GM18507 (cell line): ENCODE data around the gene SLC38A10.

Experiments
- DNase-seq: peaks from one replicate; pipeline ENCODE4 v3.0.0; 2011; ENCODE audit warnings: low read depth; ENCODE audit not compliant: insufficient read length; ENCODE audit errors: extremely low spot score
- FAIRE-seq: peaks from 2 replicates; lab custom pipeline; 2011; peaks lifted over from hg19 to GRCh38; lab: Jason Lieb, UNC

Gene SLC38A10

GRCh38 chr17:81221842-81222619 lies 73.1 kb downstream of the SLC38A10 start:
- no peak for DNase-seq
- no peak for FAIRE-seq

GRCh38 chr17:81221371-81221841 lies 73.7 kb downstream of the SLC38A10 start:
- DNase-seq: no peak
- FAIRE-seq: no peak

DNA sequence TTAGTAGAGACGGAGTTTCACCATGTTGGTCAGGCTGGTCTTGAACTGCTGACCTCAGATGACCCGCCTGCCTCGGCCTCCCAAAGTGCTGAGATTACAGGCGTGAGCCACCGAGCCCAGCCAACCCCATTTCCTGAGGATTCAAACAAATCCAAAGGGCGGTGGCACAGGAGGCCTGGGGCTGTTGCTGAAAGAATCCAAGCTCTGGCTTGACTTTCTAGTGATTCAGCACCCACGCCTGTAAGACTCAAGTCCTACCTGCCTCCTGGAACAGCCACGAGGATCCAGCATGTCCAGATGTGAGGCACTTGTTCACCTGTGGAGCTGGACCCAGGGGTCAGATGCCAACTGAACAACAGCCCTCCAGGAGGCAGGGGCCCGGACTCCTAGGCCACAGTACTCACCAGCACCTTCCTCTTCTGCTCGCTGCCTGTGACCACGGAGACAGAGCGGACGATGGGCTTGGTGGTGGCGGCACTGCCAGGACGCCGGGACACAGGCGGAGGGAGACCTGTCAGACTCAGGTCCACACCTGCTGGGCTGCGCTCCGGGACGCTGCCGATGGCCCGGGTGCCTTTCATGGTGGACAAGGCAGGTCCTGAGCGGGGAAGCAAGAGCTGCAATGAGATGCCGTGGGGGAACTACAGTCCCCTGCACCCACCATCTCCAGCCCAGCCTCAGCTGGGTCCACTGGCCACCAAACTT lies 75.5 kb downstream of the SLC38A10 start:
- no peak for DNase-seq
- no peak for FAIRE-seq

DNA sequence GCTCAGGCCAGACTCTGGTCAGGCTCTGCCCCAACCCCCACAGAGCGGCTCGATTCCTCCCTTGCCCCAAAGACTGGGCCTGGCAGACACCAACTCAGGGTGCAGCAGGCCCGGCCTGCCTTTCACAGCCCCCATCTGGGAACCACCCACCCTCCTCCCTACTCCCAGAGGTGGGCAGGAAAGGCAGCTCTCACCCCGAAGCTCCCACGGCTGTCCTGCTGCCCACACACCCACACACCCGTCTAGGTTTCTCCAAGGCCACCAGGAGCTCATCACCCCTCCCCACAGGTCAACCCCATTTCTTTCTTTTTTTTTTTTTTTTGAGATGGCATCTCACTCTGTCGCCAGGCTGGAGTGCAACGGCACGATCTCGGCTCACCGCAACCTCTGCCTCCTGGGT lies 76.1 kb downstream of the SLC38A10 start:
- FAIRE-seq: no peak
- DNase-seq: no peak

- FAIRE-seq (no peak), DNase-seq (no peak)
Measured at GRCh38 chr17:81218459-81218858, 76.6 kb downstream of the SLC38A10 start.

- FAIRE-seq (no peak), DNase-seq (no peak)
Measured at GRCh38 chr17:81217491-81217890, 77.6 kb downstream of the SLC38A10 start.

GRCh38 chr17:81213978-81214377 lies 81.1 kb downstream of the SLC38A10 start:
- FAIRE-seq: no peak

GRCh38 chr17:81212365-81212764 lies 82.7 kb downstream of the SLC38A10 start:
- DNase-seq (no peak), FAIRE-seq (no peak)

More at GRCh38 chr17:81213978-81214377, 81.1 kb downstream of the SLC38A10 start:
- no peak for DNase-seq

DNA sequence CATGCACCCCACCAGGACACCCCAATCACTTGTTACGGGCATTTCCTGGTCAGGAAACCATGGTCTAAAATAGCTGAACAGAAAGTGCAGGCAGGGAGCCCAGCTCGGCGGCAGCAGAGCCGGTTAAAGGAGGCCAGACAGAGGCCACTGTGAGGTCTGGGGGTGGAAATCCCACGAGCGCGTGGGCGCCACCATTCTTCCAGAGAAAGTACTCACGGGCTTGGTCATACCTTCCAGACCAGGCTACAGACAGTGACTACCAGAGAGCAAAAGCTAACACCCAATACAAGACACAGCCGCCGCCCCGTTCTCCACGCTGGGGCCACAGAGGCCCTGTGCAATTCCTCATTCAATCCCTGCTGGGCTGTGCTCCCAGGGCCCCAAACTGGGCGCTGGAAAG lies 84.2 kb downstream of the SLC38A10 start:
- no peak for FAIRE-seq
- DNase-seq: no peak

GRCh38 chr17:81210466-81210865 lies 84.6 kb downstream of the SLC38A10 start:
- FAIRE-seq (no peak), DNase-seq (no peak)

GRCh38 chr17:81209141-81209540 lies 86.0 kb downstream of the SLC38A10 start:
- no peak for FAIRE-seq
- DNase-seq: no peak

DNA sequence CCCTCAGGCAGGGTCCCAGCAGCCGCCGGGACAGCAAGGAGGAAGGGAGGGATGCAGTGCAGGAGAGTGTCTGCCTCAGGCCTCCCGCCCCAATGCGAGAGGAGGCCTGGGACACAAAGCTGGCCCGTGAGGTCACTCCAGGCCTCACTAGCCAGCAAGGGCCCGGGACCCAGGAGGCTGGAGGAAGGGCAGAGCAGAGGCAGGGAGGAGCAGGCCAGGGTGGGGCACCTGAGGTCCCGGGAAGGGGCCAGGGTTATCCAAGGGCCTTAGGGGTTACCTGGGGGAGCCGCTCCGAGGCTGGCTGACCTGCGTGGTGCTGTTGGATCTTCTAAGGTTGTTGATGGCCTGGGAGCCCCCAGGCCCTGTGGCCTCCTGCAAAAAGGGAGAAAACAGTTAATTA lies 86.5 kb downstream of the SLC38A10 start:
- no peak for FAIRE-seq

GRCh38 chr17:81207610-81208581 lies 87.2 kb downstream of the SLC38A10 start:
- no peak for DNase-seq
- peak; percentile 26 for FAIRE-seq

More for the DNA sequence above, 86.5 kb downstream of the SLC38A10 start:
- DNase-seq: no peak

DNA sequence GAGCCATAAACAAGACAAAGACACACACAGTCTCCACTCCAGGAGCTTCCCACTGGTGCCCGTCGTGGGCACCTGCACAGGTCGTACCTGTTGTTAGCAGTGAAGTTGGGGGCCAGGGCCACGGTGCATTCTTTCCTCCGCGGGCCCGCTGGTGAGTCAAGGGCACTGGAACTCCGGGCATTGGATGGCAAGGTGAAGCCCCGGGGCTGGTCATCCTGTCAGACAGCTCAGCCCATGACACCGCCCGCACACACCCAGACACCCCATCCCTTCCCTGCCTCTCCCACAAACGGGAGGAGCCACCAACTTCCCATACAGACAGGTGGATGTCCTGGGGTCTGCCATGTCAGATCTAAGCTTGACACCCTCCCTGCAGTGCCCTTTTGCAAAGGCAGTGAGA lies 88.5 kb downstream of the SLC38A10 start:
- FAIRE-seq (no peak), DNase-seq (no peak)

GRCh38 chr17:81206166-81206565 lies 88.9 kb downstream of the SLC38A10 start:
- no peak for FAIRE-seq

DNA sequence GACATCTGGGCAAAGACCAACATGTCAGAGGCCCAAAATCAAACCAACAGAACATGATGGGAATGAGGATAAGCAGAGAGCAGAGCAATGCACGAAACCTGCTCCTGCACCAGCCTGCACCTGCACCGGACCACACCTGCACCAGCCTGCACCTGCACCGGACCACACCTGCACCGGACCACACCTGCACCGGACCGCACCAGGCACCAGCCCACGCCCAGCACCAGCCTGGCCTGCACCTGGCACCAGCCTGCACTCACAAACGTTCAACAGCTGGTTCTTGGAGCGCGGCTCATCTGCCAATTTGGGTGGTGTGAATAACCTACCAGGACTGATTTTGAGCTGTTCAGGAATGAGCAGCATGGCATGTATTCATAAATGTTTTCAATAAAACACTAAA lies 90.5 kb downstream of the SLC38A10 start:
- FAIRE-seq (no peak), DNase-seq (no peak)

More at GRCh38 chr17:81206166-81206565, 88.9 kb downstream of the SLC38A10 start:
- no peak for DNase-seq

GRCh38 chr17:81203136-81203535 lies 92.0 kb downstream of the SLC38A10 start:
- FAIRE-seq (no peak), DNase-seq (no peak)

- FAIRE-seq (no peak), DNase-seq (no peak)
Measured at GRCh38 chr17:81202318-81202717, 92.8 kb downstream of the SLC38A10 start.

GRCh38 chr17:81200695-81201580 lies 94.2 kb downstream of the SLC38A10 start:
- FAIRE-seq (peak; percentile 46), DNase-seq (peak; percentile 36)
